ENCODE results near the gene KIAA1549.
"Not testable (repeated sequence)": the region's sequence is repeated elsewhere in the genome, so short reads cannot be mapped to it uniquely, and the experiment has no call there.

KIAA1549 gene

DNA sequence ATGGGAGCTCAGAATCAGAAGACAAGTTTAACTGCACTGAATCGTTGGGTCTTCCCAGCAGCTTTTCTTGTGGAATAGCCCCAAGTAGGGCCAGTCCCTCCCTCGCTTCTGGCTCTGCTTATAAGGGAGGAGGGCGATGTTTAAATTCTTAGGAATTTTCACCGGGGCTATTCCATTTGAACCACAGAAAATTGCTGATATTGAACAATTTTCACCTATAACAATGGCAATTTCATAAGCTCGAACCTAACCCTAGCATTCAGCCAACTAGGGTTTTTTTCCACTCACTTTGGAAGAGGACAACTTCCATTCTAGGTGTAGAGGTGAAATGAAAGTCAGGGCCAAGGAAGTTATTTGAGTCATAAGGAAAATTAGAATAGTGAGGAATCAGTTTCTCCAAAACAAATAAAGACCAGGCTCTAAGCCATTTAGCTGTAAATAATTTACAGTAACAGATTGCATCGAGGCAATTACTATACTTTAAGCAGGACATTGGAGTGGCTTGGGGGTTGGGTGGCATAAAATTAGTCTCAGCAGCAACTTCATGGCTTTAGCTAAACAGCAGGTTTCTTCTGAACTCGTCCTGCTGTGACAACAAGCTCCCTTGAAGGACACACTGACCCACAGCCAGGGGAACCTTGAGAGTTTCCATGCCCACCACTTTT lies 181.7 kb downstream of the KIAA1549 start:
- DNase-seq (ENCODE audit: low read depth) = no peak
- H3K4me3 ChIP-seq (ENCODE audit: low read depth, low read length) = no peak overlapping the region
- TF ChIP-seq, protein P1, sequence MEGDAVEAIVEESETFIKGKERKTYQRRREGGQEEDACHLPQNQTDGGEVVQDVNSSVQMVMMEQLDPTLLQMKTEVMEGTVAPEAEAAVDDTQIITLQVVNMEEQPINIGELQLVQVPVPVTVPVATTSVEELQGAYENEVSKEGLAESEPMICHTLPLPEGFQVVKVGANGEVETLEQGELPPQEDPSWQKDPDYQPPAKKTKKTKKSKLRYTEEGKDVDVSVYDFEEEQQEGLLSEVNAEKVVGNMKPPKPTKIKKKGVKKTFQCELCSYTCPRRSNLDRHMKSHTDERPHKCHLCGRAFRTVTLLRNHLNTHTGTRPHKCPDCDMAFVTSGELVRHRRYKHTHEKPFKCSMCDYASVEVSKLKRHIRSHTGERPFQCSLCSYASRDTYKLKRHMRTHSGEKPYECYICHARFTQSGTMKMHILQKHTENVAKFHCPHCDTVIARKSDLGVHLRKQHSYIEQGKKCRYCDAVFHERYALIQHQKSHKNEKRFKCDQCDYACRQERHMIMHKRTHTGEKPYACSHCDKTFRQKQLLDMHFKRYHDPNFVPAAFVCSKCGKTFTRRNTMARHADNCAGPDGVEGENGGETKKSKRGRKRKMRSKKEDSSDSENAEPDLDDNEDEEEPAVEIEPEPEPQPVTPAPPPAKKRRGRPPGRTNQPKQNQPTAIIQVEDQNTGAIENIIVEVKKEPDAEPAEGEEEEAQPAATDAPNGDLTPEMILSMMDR (conservative IDR thresholded peaks at IDR 0.05; ENCODE audit: low read depth, low read length) = no peak

DNA sequence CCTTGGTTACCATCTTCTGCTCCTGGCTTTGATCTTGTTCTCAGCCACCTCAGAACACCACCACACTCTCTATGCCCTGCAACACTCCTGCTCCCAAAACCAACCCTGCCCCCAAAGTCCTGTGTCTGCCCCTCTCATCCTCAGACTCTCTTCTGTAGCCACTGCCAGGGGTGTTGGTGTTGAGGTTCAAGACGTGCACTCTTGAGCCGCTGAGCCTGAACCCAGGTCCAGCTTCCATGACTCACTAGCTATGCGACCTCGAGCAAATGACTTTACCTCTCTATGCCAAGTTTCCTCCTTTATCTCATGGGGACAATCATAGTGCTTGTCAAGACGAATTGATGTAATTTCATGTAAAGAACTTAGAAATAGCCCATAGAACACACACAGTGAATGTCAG lies 182.4 kb downstream of the KIAA1549 start:
- no peak for DNase-seq (ENCODE audit: low read depth)
- no peak overlapping the region for H3K4me3 ChIP-seq (ENCODE audit: low read depth, low read length)
- TF ChIP-seq, protein P1 (conservative IDR thresholded peaks at IDR 0.05; ENCODE audit: low read depth, low read length) = no peak

DNA sequence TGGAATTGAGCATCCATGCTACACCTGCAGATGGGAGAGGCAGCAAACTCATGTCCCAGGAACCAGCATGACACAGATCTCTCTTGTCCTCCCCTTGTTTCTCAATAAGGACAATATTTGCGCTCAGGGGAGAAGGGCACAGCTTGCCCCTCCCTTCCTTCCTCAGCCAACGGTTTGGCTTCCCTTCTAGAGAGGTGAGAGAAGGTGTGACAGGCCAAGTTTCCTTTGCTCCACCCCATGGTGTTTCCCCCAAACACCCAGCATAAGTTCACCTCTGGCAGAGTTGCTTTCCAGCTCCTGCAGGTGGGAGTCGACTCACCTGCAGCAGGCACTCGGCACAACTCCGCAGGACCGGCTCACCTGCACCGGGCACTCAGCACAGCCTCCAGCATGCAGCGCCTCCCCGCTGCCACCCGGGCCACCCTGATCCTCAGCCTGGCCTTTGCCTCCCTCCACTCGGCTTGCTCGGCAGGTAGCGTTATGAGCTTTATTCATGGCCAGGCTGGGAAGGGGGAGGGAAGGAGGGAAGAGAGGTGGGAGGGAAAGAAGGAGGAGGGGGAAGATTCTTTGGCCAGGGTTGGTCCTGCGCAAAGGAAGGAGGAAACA lies 183.4 kb downstream of the KIAA1549 start, which contains the start of the genes ATP6V0A4 and TMEM213:
Gene ATP6V0A4, minus strand, starts transcription at position 482 of the 606 bp plus-strand sequence. CDS start 26,949 bp downstream, outside the sequence.
Gene TMEM213, plus strand, starts transcription at position 280 of the 606 bp plus-strand sequence. Its CDS starts 111 bp downstream, at position 391.
- DNase-seq (ENCODE audit: low read depth) = no peak
- H3K4me3 ChIP-seq (ENCODE audit: low read depth, low read length) = no peak within 1 kb of the TSS
- TF ChIP-seq, protein P1 (conservative IDR thresholded peaks at IDR 0.05; ENCODE audit: low read depth, low read length) = no peak

DNA sequence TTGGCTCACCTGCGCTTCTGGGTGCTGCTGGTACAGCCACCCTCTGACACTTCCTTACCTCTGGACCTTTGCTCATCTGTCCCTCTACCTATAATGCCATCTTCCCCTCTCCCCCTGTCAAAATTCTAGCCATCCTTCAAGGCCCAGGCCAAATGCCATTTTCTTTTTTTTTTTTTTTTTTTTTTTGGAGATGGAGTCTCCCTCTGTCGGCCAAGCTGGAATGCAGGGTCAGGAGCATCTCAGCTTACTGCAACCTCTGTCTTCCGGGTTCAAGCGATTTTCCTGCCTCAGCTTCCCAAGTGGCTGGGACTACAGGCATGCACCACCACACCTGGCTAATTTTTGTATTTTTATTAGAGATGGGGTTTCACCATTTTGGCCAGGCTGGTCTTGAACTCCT lies 184.1 kb downstream of the KIAA1549 start:
- DNase-seq (ENCODE audit: low read depth); H3K4me3 ChIP-seq (ENCODE audit: low read depth, low read length): not testable (repeated sequence)

DNA sequence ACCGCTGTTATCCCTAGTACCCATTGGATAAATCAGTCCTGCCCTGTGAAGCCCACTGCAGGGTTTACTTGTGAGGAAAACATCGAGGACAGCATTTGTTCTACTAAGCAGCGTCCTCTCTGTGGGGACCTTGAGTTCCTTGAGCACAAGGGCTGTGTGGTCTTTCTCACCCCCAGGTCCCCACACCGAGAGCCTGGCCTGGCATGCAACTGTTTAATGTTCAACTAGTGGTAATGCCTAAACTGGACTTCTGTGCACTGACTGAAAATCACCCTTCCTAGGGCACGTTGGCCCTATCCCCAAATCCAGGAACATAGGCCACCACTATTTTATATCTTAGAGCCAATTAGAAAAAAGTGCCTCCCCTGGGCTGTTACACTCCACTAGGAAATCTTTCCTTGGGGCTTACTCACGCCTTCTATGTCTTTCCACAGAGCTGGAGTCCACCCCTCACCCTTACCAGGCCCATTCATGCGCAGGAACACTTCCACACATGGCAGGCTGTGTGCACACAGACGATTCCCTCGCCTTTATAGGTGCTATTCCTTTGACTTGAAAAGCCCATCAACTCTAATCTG lies 185.1 kb downstream of the KIAA1549 start:
- TF ChIP-seq, protein P1 (conservative IDR thresholded peaks at IDR 0.05; ENCODE audit: low read depth, low read length) = no peak
- no peak for DNase-seq (ENCODE audit: low read depth)

DNA sequence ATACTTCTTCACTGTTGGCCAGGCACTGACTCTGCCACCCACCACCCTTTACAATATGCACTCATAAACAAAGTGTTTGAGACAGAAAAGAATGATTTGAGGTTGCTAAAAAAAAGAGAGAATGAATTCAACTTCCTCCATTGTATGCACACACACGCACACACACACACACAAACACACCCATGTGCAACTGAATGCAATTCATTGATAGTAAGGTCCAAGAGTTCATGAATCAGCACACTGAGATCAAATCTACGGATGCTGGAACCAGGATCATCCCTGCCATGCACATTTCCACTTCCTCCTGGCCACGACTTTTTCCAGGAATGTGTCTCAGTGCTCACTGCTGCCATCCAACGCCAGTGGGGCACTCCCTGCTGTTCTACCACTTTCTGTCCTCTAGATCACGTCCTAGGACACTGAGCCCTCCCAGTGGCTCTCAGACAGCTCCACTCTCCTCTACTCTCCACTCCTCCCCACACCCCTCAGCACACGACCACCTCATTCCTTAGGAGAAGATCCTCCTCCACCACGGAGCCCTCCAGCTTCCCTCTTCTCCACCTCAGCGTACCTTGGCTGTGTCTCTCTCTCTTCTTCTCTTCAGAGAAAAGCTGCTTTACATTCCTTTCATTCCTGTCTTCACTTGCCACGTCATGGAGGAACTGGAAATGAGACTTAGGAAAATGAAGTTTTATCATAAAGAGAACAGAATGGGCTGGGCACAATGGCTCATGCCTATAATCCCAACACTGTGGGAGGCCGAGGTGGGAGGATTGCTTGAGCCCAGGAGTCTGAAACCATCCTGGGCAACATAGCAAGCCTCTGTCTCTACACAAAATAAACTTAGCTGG lies 195.4 kb downstream of the KIAA1549 start:
- TF ChIP-seq, protein P1 (conservative IDR thresholded peaks at IDR 0.05; ENCODE audit: low read depth, low read length) = no peak
- H3K4me3 ChIP-seq (ENCODE audit: low read depth, low read length) = no peak overlapping the region
- DNase-seq (ENCODE audit: low read depth) = peak; percentile 38

More for the DNA sequence above, 185.1 kb downstream of the KIAA1549 start:
- no peak overlapping the region for H3K4me3 ChIP-seq (ENCODE audit: low read depth, low read length)

DNA sequence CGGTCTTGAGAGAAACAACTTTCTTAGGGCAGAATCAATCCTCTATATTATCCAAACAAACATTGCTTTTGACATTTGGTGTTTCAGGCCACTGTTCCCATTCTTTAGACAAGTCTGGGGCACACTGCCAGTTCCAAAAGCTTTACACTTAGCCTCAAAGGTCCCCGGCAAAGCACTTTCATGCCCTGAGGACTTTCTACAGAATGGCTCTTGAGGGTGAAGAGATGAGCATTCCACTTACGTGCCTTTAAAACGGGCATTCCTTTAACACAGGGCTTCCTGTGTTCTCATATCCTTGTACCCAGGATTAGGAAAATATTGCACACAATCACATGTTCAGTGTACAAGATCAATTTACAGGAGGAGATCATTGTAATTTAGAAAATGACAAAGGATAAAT lies 196.5 kb downstream of the KIAA1549 start:
- peak; percentile 8 for DNase-seq (ENCODE audit: low read depth)
- H3K4me3 ChIP-seq (ENCODE audit: low read depth, low read length) = no peak overlapping the region
- TF ChIP-seq, protein P1 (conservative IDR thresholded peaks at IDR 0.05; ENCODE audit: low read depth, low read length) = no peak

All from choroid plexus epithelial cell (primary cell).